Upper lobe of left lung (tissue), 4 donors: ENCODE measurements around the gene CTCF.

Experiments used
- EP300 ChIP-seq, 4 donors: sonication (generic); formaldehyde crosslinking; IDR thresholded peaks; one replicate each; pipeline ENCODE4 v1.5.1; 2017; ENCODE audit warnings: antibody characterized with exemption in 4 of 4, control low read depth in 2 of 4
- POLR2A ChIP-seq, 4 donors: fragments of 450-650 bp; IDR thresholded peaks; one replicate each; pipeline ENCODE4 v1.5.1; 2016 to 2017; ENCODE audit warnings: antibody characterized with exemption in 4 of 4, mild to moderate bottlenecking in 2 of 4

- no peak for TF ChIP-seq POLR2A (IDR thresholded peaks at IDR 0.05)
- TF ChIP-seq EP300 (IDR thresholded peaks at IDR 0.05): no peak
Observed at GRCh38 chr16:67667817-67668494, 105.6 kb downstream of the CTCF start.
